Stimulated activated CD4-positive, alpha-beta T cell treated with anti-CD3 and anti-CD28 coated beads, Interleukin-4, amount 100 ng/mL, for 1 hour (primary cell): ENCODE results near the gene PROCR.
"Not testable (repeated sequence)": the region's sequence is repeated elsewhere in the genome, so short reads cannot be mapped to it uniquely, and the experiment has no call there.

Source experiments
- DNase-seq: peaks from one replicate; pipeline ENCODE4 v3.0.0-alpha.2; 2020

PROCR gene

DNA sequence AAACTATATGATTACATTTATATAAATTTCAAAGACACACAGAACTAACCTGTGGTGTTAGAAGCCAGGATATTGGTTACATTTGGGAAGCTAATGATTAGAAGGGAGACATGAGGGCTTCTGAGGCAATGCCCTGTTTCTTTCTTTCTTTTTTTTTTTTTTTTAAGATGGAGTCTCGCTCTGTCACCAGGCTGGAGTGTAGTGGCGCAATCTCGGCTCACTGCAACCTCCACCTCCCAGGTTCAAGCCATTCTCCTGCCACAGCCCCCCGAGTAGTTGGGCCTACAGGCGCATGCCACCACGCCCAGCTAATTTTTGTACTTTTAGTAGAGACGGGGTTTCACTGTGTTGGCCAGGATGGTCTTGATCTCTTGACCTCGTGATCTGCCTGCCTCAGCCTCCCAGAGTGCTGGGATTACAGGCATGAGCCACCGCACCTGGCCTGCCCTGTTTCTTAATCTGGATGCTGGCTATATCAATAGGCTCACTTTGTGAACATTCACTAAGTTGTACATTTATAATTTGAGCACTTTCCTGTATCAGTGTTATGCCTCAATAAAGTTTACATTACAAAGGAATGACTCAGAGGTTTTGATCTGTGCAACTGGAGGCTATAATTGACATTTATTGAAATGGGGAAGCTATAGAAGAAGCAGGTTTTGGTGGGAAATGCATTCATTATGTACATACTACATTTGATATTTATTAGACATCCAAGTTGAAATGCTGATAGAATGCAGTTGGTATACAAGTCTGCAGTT lies 21.3 kb downstream of the PROCR start:
- not testable (repeated sequence) for DNase-seq

GRCh38 chr20:35196313-35196712 lies 24.4 kb downstream of the PROCR start:
- no peak for DNase-seq

GRCh38 chr20:35199740-35200139 lies 27.9 kb downstream of the PROCR start:
- DNase-seq = no peak

GRCh38 chr20:35200267-35200666 lies 28.4 kb downstream of the PROCR start:
- DNase-seq = no peak

DNA sequence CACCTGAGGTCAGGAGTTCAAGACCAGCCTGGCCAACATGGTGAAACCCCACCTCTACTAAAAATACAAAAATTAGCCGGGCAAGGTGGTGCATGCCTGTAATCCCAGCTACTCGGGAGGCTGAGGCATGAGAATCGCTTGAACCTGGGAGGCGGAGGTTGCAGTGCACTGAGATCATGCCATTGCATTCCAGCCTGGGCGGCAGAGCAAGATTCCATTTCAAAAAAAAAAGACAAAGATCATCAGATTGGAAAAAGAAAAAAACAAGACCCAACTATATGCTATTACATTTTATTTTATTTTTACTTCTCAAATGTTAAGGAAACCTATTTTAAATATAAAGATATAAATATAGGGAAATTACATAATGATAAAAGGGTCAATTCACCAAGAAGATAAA lies 29.6 kb downstream of the PROCR start:
- not testable (repeated sequence) for DNase-seq

GRCh38 chr20:35206802-35207201 lies 34.9 kb downstream of the PROCR start:
- no peak for DNase-seq

DNA sequence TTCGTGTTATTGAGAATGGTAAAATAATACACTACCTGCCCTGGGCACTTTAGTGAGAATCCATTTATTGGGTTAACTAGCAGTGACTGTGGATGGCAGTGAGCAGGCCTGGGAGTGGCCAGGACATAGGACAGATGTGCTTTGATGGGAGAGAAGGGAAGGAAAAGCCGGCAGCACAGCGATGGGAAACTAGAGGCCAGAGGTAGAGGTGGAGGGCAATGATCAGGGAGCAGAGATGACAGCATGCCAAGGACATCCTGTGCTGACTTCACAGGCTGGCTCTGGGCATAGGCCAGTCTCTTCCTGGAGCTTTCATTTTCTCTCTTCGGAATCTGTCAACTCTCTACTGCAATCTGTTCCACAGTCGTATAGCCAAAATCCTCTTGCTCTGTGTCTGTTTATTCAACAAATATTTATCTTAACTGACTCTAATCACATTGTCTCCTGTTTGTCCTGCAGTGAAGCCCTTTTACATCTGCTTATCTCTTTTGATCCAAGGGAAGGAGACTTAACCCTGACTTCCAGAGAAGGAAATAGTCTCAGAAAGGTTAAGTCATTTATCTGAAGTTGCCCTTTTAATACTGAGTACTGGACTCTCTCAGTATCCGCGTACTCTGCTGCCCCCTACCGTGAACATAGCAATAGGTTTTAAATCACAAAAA lies 36.2 kb downstream of the PROCR start:
- peak; percentile 73 for DNase-seq

GRCh38 chr20:35215066-35215956 lies 43.4 kb downstream of the PROCR start:
- no peak for DNase-seq

DNA sequence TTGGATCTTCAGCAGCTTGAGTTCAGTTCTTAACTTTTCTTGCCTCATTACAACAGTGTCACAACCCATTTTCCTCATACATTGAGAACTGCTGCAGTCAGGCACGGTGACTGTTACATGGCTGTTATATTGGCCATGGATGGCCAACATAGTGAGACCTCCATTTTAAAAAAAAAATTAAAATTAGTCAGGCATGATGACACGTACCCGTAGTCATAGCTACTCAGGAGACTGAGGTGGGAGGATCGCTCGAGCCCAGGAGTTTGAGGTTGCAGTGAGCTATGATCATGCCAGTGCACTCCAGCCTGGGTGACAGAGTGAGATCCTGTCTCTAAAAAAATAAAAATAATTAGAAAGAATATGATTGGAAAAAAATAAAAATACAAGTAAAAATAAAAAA lies 44.7 kb downstream of the PROCR start:
- DNase-seq = no peak

GRCh38 chr20:35223941-35224340 lies 52.1 kb downstream of the PROCR start:
- DNase-seq = no peak

DNA sequence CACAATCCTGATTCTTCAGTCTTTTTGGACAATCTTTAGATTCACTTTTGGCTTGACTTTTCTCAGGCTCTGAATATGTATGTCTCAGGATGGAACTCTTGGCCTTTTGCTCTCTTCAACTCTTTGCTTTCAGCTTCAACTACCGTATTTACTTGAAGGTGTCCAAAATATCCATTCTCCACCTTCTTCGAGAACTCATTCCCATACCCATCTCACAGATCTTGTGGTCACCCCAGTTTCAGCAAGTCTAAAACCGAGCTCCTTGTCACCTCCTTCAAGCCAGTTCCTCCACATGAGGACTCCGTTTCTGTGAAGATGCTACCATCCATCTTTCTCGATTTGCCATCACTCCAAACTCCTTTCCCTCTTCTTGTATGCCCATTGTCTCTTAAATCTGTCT lies 52.7 kb downstream of the PROCR start:
- DNase-seq = no peak

DNA sequence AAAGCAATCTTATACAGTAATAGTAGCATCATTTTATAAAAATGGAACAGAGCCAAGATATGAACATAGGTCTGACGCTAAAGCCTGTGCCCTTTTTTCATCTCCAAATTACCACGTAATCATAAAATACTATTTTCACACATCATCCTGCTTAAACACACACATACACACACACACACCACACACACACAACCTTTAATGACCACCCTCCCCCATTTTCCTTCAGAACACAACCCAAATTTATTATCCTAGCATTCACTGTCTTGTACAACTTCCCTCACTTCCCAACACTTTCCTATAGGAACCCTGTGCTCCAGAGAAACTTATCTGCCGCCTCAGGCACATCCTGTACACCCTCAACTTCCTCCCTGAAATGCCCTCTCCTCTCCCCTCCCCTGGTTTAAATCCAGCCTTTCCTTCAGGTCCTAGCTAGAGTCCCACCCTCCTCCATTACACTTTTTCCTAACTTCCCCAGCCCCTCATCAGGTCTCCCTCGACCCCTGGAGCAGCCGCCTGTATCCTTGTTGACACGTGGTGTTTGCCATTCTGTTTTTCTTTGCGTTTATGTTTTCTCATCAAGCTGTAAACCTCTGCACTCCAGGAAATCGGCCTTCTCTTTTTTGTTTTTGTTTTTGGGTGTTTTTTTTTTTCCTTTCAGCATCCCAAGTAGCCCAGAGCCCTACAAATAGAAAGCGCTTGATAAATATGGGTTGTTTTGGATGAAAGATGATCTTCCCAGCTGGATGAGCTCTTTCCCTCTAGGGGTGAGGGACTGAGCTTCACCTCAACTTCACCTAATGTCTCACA lies 53.6 kb downstream of the PROCR start:
- DNase-seq = no peak

- no peak for DNase-seq
Observed at GRCh38 chr20:35226126-35226883, 54.4 kb downstream of the PROCR start, which contains the start of gene MMP24. MMP24 (plus strand) TSS chr20:35226690; CDS start chr20:35226739, 49 bp downstream.
